HG02642 (cell line): ENCODE results near the gene ZDHHC24.

ENCODE experiments used
- ATAC-seq: cut with Tn5 transposase; IDR thresholded peaks from one replicate; pipeline ENCODE4 v1.9.1; 2021; ENCODE audit warnings: mild to moderate bottlenecking; ENCODE audit not compliant: unreplicated experiment, poor library complexity

The ZDHHC24 gene

DNA sequence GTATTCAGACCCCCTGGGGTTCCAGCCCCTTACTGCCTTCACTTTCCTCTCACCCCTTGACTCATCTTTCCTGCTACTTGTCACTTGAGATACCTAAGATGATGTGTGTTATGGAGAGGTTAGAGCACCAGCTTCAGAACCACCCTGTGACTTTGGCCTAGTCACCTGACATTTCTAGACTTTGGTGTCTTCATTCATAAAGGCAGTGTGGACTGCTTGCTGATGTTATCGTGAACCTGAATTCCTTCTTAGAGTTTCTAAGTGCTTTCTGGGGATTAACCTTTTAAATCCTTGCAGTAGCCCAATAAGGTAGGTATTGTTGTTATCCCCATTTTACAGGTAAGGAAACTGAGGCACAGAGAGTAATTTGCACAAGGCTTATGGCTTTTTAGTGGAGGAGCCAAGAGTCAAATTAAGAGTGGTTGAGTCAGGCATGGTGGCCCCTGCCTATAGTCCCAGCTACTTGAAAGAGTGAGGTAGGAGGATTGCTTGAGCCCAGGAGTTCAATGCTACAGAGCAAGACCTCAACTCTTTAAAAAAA, 40.5 kb downstream of the ZDHHC24 start:
- ATAC-seq: no peak

DNA sequence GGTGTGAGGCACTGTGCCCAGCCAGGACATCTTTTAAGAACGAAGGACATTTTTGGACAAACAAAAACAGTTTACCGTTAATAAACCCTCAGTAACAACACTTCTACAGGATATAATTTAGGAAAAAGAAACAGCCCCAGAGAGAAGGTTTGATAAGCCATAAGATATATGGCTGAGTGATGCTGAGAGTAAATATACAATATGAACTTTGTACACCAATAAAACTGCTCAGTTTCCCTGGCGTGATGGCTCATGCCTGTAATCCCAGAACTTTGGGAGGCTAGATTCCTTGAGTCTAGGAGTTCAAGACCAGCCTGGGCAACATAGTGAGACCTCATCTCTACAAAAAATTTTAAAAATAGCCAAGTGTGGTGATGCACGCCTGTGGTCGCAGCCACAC, 47.3 kb downstream of the ZDHHC24 start:
- ATAC-seq: no peak

DNA sequence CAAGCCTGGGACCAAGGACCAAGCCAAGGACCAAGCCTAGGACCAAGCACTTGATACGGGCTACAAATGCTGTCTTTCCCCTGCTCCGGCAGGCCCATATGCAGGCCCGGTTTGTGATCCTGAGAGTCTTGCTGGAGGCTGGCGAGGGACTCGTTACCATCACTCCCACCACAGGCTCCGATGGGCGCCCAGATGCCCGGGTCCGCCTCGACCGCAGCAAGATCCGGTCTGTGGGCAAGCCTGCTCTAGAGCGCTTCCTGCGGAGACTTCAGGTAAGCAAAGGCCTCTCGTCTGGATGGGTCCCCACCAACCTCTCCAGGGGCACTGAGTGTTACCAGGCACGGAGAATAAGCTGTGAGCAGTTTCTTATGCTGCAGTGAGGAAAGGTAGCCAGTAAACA, 48.6 kb downstream of the ZDHHC24 start:
- no peak for ATAC-seq

DNA sequence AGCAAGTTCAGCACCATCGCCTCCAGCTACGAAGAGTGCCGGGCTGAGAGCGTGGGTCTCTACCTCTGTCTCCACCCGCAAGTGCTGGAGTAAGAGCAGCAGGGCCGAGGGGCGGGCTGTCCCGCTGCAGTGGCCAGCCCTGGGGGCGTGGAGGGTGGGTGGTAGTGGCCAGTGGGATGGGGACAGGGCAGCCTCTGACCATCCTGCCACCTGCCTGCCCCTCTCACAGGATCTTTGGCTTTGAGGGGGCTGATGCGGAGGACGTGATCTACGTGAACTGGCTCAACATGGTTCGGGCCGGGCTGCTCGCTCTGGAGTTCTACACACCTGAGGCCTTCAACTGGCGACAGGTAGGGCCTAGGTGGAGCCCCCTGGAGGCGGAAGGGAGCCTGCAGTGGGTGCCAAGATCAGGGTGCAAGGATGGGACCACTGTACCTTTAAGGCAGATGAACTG, 50.4 kb downstream of the ZDHHC24 start:
- ATAC-seq: no peak

DNA sequence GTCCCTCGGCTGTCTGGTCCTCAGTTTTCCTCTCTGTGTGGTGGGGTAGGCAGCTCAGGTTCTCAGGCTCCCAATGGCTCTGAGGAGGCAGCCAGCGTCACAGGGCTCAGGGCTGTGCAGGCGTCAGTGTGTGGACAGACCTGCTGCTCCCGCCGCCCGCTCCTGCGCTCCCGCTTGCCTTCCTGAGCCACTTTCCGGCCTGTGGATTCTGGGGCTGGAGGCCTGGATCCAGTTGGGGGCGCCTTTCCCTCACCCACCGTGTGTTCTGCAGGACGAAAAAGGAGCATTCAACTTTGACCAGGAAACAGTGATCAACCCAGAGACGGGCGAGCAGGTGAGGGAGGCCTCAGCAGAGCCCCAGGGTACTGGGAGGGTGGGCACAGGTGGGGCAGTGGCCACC, 50.9 kb downstream of the ZDHHC24 start:
- ATAC-seq: no peak

DNA sequence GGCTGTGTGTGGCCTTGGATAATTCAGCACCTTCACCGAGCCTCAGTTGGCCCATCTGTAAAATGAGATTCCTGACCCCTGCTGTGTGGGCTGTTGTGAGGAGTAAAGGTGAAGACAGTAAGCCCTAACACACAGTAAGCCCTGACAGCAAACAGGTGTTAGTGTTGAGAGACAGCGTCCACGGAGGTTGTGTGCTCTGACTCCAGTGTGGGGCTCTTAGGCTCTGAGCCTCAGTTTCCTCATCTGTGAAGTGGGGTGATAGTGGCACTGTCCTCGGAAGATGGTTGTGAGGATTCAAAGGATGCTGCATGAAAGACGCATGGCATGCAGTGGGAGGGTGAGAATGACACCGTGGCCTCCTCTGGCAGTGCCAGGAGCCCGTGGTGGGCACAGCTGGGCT, 51.4 kb downstream of the ZDHHC24 start:
- ATAC-seq: no peak

DNA sequence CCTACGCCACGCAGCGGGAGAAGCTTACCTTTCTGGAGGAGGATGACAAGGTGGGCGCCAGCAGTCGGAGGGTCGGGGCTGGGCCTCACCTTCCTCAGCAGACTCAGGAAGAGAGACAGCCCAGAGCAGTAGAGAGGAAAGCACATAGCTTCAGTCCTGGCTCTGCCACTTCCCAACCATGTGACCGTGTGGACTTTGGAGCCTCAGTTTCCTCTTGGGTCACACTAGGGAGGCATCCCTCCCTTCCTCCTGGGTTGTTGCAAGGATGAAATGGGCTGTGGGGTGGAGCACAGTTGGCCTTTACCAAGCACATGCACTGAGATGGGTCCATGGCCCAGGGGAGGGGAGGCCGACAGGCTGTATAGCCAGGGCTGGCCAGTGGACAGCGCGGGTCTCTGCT, 52.7 kb downstream of the ZDHHC24 start:
- no peak for ATAC-seq

DNA sequence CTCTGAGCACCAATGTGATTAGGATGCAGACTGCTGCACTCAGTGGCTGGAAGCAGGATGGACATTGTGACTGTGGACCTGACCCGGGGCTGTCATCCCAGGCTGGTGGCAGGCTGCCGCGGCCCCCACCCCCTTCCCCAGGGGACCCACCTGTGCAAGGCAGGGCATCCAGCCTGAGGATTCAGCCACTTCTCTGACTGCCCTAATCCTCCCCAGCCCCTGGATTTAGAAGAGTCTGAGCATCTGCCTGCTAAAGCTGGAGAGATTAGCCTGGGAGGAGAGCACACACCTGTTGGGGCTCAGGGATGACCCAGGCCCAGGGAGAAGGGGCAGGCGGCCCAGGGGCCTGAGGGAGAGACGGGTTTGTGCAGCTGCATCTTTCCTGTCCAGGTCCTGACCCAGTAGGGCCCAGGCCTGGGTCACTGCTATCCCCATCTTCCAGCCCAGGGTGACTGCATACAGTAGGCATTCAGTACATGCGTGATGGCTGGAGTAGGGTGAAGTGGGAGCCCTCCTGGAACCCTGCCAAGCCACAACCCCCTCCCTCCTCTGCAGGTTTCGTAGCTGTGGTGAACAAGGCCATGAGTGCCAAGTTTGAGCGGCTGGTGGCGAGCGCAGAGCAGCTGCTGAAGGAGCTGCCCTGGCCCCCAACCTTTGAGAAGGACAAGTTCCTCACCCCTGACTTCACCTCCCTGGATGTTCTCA, 53.5 kb downstream of the ZDHHC24 start:
- no peak for ATAC-seq

DNA sequence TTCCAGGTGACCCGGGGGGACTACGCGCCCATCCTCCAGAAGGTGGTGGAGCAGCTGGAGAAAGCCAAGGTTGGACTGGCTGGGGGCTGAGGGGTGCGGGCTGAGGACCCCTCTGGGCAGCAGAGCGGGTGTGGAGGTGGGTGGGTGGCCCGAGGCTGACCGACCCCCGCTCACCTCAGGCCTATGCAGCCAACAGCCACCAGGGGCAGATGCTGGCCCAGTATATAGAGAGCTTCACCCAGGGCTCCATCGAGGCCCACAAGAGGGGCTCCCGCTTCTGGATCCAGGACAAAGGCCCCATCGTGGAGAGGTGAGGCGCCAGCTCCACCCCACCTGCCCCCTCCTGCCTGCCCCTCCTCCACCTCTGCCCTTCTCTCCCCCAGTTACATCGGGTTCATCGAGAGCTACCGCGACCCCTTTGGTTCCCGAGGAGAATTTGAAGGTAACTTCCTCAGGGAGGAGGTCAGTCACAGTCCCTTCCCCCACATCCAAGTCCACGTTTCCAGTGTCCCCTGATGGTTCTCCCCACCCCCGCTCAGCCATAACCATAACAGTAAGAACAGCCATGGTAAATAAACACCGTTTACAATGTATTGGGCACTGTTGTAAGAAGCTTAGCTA, 54.4 kb downstream of the ZDHHC24 start:
- ATAC-seq: no peak

DNA sequence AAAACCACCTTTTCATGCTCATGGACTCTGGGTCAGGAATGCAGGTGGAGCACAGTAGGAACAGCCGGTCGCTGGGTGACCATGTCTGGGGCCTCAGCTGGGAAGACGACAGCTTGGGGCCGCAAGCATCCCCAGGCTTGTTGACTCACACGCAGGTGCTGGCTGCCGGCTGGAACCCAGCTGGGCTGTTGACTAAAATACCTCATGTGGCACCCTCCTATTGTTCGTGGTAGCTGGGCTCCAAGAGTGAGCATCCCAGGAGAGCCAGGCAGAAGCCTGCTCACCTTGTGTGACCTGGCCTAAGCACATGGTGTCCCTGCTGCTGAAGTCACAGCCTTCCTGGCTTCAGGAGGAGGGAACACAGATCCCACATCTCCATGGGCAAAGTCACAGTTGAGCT, 56.2 kb downstream of the ZDHHC24 start:
- ATAC-seq: no peak

DNA sequence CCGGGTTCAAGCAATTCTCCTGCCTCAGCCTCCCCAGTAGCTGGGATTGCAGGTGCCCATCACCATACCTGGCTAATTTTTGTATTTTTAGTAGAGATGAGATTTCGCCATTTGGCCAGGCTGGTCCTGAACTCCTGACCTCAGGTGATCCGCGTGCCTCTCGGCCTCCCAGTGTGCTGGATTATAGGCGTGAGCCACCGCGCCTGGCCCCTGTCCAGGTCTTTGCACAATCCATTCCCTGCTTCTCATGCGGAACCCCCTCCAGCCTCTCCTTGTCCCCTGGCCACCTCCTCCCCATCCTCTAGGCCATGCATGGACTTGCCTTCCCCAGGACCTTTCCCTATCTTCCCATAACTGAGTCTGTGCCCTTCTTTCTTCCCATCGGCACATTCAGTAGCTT, 56.9 kb downstream of the ZDHHC24 start:
- no peak for ATAC-seq

DNA sequence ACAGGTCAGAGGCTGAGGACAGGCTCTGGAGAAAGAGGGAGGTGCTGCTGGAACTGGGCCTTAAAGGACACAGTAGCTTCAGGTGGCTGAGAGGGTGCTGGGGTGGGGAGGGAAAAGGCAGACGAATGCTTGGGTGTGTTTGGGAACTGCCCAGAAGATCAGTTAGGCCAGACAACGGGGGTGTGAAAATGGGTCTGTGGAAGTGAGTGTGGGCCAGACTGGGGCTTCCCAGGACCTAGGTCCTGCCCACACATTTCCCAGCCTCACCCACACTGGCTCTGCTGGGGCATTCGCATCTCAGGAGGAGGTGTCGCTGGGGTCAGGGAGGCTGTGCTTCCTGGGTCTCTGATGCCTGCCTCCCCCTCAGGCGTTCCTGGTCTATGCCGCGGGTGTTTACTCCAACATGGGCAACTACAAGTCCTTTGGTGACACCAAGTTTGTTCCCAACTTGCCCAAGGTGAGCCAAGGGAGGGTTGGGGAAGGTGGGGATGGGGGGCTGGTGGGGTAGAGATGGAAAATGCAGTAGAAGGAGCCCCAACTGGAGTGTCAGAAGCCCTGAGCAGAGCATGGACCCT, 61.0 kb downstream of the ZDHHC24 start:
- ATAC-seq: no peak

DNA sequence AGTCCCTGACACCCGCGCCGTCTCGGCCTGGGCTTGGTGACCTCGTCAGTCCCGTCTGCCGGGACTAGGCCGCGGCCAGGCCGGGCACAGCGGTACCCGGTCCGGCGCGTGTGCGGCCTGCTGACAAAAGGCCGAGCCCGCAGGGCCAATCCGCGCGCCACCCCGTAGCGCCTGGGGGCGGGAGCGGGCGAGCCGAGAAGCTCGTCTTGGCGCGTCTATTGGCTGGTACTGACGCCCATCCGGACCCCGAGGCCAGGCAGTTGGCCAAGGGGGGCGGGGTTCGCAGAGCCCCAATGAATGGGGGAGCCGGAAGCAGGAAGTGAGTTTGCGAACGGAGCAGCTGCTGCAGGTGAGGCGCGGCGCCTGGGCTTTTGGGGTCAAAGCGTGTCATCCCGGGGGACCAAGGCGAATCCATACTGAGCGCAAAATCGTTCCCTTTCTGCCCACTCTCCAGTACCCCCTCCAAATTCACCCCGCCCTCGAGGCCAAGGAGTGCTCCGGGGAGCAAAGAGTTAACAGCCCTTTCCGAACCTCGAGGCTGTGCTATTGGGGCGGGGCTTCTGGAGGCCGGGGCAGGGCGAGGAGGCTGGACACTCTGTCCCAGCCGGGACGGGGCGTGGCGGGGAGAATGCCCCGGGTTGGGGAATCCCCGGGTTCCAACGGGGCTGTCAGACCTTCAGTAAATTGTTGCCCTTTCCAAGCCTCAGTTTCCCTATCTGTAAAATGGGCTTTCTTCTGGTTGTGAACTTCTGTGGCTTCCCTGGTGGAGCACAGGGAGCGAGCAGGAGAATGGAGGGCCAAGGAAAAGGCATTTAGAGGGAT, 65.5 kb downstream of the ZDHHC24 start, which contains the start of gene DPP3:
TSS of gene DPP3 (plus strand) at position 318 of the 822 bp plus-strand sequence. CDS start 1,767 bp downstream, outside the sequence.
- ATAC-seq: peak; percentile 92

DNA sequence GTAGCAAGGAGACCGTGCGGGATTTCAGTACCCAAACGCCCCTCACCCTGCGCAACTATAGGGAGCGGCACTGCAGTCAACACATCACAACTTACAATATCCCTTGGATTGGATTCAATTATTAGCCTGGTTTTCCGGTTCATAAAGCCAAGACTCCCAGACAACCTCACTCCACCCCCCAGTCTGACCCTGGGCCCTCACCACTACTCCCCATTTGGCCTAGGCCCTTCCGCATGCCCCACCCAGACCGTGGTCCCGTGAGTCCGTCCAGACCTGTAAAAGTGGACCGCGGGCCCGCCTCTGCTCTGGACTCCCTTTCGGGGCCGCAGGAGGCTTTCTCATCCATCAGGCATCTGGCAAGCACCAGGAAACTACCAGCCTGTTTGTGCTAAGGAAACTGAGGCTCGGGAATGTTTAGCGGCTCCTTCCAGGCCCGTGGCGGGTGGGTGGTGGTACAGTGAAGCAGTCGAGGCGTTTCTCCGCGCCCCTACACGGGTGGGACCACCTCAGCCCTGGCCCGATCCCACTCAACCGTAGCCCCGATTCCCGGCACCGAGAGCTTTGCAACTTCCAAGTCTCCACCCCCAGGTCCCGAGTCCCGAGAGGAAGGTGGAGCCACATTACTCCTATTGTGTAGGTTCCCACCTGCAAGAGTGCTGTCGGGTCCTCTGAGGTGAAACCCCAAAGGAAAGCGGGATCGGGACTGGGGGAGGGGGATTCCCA, 66.3 kb downstream of the ZDHHC24 start:
- ATAC-seq: peak; percentile 19

DNA sequence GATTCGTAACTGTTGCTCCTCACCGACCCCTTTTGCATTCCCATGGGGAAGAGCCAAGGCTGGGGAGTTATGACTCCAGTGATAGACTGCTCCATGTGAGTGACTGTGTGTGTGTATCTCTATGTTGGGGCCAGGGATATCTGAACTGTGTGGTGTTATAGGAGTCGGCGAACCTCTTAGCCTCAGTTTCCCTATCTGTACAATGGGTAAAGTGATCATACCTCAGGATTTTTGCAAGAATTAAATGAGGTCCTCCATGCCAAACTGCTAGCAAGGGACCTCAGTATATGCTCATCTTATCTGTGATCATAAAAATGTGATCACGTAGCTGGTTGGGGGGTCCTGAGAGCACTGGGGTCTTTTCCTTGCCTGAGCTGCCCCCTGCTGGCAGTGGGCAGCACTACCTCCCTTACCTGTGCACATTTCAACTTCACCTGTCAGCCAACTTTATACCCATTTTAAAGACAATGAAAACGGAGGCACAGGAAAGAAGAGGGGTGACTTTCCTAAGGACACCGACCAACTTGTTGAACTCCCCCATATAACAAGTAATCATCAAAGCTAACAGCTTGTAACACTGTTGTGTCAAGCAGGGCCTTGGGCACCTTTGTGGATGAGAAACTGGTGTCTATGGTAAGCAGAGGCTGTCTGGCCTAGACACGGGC, 67.0 kb downstream of the ZDHHC24 start:
- ATAC-seq: no peak

DNA sequence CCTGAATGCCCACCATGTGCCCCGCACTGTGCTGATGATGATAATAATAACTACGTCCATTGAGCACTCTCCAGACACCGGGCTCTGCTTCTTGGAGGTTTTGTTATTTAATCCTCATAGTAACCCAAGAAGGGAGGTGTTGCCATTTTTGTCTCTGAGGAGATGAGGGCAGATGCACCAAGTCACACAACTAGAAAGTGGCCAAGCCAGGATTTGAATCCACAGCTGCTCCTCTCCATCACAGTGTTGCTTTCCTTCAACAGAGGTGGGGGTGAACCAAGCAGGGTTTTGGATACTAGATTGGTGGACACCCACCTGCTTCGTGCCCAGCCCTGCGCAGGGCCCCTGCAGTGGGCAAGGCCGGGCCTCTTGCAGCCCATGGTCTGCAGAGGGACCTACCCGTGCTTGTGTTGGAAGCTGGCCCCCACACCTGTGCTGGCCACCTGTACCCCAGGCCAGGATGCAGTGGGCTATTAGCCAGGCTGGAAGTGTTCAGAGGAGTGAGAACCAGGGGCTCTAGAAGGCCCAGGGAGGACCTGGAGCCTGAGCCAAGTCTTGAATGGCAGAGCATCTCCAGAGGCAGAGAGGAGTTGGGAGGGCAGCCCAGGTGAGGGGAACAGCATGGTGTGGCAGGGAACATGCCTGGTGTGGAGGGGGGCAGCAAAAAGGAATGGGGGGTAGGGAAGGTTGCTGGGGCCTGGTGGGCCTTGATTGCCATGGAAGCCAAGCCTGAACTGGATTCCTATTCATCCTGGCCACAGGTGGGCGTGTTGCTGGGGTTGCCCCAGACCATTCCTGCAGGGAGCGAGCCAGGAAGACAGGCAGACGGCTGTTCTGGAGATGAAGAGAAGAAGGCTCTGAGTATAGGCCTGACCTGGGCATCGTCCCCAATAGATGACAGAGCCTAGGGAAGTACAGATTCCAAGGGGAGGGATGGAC, 68.3 kb downstream of the ZDHHC24 start:
- ATAC-seq: no peak

DNA sequence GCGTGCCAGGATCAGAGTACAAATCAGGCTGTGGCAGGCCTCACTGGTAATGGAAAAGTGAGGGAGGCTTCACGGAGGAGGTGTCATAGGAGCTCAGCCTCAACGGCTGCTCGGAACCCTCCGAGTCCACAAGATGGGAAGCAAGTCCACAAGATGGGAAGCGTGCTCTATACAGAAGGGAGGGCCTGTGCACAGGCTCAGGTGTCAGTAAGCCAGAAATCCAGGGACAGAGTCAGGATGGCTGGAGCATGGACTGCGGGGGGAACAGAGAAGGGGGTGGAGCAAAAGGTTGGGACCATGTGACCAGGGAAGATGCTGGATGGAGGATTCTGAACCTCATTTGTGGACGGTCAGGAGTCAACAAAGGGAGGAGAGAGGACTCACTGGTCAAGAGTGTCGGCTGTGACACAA, 69.0 kb downstream of the ZDHHC24 start:
- no peak for ATAC-seq

DNA sequence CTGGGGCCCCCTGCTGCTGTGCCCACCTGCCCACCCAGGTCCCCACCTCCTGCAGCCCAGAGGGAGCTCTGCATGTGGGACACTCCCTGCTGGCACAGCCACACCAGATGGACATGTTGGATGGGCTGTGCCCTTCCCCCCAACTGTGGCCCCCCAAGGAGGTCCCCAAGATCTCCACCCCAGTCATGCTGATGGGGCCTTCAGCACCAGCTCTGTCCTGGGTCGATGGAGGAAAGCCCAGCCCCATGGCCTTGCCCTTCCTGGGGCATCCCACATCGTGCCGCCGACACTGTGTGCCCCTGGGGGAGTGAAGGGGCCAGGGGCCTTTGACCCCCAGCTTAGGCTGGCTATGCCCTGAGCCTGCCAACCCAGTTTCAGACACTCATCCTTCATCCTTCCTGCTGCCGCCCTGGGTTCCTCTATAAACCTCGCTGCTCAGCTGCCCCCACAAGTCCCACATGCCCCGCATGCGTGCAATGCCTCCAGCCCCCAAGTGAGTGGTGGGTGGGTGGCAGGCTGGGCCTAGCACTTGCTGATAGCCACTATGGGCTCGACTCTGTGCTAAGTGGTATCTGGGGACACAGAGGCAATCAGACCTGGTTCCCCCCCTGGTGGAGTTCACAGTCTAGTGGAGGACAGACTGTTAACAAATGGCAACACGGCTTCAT, 69.5 kb downstream of the ZDHHC24 start:
- ATAC-seq: no peak
